Endometrial microvascular endothelial cells (primary cell): ENCODE results near the gene PPIL1. TPM values are rescaled to one million over a fixed set of nuclear protein-coding genes. Genes with fewer than 3 reads are reported as not detected.

Experiments
- in situ Hi-C: cut with HindIII; loops from 2 replicates; pipeline ENCODE4 v1.10.0; 2017; ENCODE audit warnings: low sequenced_read_pairs, low pct_unique_long_range_greater_than_20kb; ENCODE audit errors: inconsistent ontology term
- total RNA-seq: library from RNA; depleted of rRNA; stranded (reverse); fragments of >200 nt; gene quantifications from one replicate; pipeline ENCODE4 v1.2.3, GENCODE V29; 2015; ENCODE audit errors: inconsistent ontology term

The PPIL1 gene
- total RNA-seq, 1 donor from 2014 or later, result 67.2 TPM

DNA sequence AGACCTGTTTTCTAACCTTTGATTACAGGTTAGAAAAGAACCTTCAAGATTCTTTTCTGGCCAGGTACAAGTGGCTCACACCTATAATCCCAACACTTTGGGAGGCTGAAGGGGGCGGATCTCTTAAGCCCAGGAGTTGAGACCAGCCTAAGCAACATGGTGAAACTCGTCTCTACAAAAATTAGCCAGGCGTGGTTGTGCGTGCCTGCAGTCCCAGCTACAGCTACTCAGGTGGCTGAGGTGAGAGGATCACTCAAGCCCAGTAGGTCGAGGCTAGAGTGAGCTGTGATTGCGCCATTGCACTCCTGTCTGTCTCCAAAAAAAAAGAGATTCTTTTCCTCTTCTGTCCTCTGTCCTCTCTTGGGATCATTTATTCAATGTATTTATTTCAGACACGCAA, 14.5 kb downstream of the PPIL1 start:
- in situ Hi-C loops, result no loop called here

DNA sequence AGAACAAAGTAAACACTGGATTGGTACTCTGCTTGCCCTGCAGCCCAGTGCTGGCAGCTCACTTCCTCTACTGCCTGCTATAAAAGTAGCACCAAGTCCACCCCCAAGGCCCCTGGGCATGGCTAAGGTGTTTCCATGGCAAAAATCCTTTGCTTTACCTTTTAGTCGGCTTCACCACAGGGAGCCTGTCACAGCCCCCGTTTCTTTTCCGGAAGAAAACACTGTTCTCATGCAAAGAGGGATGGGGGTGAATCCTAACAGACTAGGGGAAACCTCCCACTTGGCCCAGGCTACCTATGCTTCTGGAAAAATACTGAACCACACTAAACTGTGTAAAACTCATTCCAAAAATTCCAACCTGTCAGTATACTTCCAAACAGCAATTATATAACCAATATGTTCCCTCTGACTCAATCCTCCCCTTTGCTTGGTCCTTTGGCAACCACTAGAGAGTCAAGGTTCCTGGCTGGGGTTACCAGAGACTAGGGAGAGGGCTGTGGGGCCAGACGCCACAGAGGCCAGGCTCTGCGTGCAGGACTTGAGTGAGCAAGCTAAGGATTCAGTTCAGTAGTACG, 16.1 kb downstream of the PPIL1 start:
- in situ Hi-C loops, result no loop called here

DNA sequence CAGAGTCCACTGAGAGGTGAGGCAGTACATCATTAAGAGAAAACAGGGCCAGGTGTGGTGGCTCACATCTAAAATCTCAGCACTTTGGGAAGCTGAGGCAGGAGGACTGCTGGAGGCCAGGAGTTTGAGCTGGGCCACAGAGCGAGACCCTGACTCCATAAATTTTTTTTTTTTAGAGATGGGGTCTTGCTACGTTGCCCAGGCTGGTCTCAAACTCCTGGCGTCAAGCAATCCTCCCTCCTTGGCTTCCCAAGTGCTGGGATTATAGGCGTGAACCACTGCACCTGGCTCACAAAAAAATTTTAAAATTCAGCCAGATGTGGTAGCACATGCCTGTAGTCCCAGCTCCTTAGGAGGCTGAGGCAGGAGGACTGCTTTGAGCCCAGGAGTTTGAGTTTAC, 17.3 kb downstream of the PPIL1 start:
- in situ Hi-C loops, result no loop called here

DNA sequence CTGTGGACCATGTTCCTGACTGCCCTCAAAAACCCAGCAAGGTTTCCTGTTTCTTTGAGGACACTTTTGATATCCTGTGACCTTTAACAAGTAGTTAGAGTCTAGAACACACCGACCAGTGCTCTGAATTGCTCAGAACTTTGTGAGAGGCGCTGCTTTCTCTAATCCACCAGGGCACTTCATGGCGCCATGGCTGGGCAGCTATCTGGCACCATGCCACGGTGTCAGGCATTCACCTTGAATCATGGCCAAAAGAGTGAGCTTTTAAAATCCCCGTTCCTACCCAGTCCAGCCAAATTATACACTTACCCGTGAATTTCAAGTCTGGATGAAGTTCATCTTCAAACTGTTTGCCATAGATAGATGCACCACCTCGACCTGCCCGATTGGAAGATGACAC, 18.3 kb downstream of the PPIL1 start:
- in situ Hi-C loops, result no loop called here

DNA sequence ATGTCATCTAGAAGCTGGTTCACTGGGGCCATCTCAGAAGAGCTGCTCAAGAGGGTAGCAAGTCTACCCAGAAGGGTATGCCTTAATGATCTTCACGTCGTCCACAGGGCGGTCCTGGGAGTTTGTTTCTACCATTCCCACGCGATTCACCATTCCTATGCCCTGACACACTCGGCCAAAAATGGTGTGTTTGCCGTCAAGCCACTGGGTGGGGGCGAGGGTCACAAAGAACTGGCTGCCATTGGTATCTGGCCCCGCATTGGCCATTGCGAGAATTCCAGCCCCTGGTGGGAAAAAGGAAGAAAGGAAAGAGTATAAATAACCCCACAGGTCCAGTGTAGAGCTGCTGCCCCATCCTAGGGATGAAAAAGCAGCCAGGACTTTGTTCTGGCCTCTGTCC, 18.9 kb downstream of the PPIL1 start:
- in situ Hi-C loops, result no loop called here

DNA sequence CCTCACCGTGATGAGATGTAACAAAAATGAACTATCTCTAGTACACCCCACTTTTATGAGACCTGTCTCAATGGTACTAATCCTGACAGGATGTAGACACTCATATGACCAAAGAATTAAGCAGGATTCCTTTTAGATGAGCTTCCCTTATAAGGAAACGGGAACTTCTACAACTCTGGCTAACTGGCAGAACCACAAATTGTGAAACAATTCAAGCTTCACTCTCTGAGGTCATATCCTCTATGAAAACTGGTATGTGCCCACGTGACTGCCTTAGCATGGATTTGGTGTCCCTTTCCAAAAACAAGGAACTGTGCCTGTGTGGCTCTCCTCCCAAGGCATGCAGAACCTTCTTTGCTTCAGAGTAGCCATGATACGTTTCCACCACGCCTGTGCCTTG, 21.3 kb downstream of the PPIL1 start:
- in situ Hi-C loops, result no loop called here

DNA sequence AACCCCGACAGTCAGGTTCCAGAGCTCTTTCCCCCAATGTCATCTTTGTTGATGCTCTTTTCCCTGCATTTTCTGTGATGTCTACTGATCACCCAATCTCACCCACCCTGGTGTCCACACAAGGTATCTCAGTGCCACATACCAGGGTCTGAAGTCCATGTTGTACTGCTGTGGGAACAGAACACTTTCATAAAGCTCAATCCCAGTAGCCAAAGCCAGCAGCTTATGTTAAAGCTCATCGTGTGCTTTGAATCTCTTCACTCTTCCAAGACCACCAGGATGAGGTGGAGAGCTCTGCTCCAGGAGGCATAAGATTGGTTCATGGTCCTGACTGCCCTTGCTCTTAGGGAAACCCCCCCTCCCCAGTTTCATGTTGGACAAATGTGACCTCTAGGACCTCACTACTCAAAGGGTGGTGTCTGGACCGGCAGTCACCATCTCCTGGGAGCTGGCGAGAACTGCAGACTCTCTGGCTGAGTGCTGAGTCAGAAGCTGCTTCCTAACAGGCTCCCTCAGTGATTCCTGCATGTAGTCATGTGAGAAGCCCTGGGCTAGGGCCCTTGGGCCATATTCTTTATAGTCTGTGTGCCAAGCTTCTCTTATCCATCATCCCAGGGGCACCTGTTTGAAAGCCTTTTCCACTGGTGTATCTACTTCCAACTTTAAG, 22.0 kb downstream of the PPIL1 start:
- in situ Hi-C loops, result no loop called here

DNA sequence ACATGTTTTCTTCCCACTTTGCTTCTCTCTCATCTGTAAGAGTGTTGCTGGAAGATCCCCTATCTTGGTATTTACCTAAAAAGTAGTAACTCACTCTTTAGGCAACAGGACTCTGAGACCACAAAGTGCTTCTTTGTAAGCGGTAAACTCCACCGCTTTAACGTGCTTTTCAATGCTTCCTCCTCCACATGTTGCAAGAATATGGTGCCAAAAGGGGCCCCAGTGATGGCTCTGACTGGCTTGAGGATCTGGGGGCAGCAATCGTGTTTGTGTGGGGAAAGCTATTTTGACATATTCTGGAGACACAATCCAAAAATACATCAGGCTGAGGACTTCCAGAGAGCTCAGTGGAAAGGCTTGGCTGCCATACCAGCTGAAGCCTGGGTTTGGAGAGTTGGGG, 23.0 kb downstream of the PPIL1 start:
- in situ Hi-C loops, result no loop called here

DNA sequence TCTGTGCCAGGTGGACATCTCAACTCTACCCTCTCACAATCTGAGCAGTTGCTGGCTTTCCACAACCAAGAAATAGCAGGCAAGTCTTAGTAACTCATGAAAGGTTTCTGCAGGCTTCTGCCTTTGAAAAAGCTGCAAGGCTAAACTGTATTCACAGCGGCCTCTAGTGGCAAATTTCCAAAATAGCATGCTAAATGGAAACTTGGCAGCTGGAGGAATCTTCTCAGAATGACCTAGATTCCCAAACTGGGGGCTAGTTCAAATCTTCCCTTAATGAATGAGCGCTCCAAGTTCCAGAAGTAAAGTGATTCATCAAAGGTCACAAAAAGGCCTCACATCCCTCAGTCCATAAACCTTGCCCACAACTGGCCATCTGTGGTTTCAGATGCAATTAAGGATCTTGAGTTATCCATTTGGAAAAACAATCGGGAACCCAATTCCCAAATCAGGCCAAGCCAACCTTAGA, 23.4 kb downstream of the PPIL1 start:
- in situ Hi-C loops, result no loop called here

DNA sequence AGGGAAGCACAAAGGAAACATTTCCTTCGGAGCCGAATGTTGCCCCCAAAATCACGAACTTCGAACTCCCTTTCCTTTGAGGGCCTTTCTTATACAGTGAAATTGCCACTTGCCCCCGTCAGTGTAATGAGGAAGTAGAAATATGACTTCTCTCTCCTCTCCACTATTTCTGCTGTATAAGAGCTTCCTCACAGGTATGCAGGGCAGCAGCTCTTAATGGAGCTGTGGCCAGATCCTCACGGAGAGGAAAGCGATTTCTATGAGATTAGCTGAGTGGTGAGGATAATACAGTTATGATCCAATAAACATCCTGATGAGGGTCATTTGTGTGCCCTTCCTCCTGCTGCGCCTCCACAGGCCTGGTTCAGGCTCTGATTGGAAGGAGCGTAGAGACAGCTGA, 24.6 kb downstream of the PPIL1 start:
- in situ Hi-C loops, result no loop called here

DNA sequence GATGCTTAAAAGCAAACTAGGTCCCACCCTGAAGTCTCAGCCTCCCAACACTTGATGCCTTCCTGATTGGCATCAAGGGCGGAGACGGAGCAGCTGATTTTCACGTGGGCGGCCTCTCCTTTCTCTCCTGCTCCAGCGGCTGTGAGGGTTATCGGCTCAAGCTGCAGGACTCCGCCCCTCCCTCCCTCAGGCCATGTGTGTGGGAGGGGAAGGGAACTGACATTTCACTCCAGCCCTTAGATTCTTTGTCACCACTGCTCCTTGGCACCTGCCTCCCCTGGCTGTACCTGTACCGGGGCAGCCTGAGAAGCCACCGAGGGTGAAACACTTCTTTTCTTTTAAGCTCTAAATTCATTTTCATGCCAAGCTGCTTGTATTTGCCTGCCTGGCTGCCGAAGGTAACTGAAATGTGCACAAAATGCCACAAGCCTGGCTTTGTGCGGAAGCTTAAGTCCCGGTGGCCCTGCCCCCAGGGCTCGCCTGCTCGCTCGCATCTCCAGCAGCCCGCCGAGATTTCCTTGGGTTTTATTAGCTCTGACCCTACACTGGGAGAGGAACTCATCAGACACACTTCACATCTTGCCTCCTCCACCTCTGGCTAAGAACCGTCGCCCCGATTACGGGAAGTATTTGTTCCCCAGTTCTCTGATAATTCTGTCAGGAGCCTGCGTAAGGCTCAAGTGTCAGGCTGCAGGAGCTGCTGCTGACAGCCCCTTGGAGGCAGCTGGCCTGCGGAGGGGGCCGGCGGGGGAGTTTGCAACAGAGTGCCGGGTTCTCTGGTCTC, 25.8 kb downstream of the PPIL1 start:
- in situ Hi-C loops, result no loop called here

DNA sequence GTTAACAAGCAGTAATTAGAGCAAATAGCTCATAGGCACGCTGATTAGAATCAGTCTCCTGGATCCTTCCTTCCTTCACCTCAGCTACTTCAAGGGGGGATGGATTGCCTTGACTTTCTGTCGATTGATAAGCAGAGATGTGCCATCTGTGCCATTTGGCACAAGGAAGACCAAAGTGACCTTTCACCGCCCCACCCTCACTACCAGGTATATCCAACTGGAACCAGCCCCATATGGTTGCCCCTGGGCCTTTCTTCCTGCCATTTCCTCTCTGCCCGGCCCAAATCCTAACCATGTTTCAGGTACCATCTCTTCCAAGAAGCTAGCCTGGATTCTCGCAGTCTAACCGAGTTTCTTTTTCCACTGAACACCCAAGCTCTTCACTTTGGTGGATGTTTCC, 26.6 kb downstream of the PPIL1 start:
- in situ Hi-C loops, result no loop called here

DNA sequence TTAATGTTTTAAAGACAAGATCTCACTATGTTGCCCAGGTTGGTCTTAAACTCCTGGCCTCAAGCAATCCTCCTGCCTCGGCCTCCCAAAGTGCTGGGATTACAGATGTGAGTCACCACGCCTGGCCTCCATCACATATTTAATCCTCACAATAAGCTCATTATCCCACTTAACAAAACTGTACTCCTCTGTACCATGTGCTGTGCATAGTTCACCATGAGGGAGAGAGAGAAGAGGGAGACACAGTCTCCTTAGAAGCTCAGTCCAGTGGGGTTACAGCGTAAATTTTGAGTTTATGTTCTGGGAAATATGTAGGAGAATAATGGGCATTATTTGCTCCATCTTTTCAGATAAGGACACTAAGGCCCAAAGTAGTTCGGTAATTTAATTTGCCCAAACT, 27.5 kb downstream of the PPIL1 start:
- in situ Hi-C loops, result no loop called here

DNA sequence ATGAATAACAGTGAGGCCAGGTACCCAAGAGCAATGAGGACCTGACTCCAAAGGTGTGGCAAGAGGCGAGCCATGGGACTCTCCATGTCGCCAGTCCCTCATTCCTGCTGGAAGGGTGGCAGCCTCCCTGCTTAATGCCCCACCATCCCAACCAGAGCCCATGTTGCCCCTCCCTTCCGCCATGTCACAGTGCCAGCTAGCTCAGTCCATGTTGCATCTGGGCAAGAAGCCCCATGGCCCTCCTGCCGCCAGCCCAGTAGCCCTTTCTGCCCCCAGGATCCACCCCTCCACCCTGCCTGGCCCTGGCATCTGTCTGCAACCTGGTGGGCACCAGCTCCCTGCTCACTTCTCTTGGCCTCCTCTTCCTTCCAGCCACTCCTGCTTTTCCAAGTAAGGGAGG, 29.4 kb downstream of the PPIL1 start:
- in situ Hi-C loops, result no loop called here

DNA sequence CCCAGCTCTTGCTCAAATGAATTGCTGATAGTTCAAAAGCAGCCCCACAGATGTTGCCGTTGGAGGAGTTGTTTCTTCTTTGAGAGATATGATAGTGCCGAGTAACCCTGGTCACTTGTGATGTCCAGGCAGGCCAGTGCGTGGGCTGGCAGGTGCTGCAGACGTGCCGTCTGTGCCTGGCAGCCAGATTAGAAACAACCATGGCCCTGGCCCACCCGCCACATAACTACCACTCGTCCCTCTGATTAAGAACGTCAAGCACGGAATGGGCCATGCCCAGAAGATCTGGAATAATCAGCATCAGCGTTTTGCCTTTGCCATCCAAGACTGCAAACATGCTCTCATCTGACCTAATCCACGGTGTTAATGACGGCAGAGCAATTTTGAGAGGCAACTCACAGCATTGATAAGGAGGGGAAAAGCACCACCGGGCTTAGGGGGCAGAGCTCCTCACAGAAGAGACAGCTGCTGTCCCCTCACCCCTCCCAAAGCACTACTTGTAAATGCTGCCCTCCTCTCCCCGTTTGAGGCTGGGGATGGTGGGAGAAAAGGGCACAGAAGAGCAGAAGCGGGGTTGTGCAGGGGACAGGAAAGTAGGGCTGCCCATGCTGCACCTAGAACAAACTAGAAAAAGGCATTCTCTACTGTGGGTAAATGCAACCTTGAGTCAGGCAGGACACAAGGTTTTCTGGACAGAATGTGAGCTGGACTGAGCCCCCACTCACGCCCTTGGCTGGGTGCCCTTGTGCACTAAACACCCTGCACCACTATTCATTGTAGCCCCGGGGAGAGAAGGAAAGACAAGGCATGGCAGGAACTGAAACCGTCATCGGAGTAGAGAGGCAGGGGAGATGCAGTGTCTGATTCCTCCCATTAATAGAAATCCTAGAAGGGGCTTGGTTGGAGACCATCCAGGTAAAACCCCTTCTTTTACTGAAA, 30.1 kb downstream of the PPIL1 start:
- in situ Hi-C loops, result no loop called here

DNA sequence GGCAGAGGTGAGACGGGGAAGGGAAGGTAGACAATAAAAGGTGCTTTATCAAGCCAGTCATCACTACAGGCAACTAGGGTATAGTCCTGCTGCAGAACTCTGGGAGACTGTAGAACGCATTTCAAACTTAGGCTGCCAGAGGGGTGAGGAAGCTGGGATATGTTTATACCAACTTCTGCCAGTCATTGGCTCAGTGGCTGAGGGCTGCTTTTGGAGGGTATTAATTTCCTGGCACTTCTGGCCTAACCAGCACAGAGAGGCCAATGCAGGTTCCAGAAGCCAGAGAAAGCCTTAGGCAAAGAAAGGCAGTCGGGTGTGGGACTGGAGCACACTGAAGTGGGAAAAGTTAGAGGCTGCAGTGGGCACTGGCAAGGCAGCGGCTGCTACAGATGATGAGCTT, 31.4 kb downstream of the PPIL1 start:
- in situ Hi-C loops, result no loop called here

DNA sequence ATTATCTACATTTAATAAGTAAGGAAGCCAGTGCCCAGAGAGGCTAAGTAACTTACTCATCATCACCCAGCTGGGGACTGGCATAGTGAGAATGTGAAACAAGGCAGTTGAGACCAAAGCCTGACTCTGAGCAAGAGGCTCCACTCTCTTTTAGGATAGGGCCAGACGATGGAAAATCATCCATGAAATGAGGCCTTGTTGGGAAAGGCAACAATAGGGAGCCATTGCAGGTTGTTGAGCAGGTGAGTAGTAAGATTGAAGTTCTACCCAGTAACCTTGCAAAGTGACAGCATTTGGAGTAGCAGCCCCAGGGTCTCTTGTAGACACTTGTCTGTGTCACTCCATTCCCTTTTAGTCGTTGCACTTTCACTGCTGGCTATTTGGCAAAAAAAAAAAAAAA, 32.8 kb downstream of the PPIL1 start:
- in situ Hi-C loops, result no loop called here

DNA sequence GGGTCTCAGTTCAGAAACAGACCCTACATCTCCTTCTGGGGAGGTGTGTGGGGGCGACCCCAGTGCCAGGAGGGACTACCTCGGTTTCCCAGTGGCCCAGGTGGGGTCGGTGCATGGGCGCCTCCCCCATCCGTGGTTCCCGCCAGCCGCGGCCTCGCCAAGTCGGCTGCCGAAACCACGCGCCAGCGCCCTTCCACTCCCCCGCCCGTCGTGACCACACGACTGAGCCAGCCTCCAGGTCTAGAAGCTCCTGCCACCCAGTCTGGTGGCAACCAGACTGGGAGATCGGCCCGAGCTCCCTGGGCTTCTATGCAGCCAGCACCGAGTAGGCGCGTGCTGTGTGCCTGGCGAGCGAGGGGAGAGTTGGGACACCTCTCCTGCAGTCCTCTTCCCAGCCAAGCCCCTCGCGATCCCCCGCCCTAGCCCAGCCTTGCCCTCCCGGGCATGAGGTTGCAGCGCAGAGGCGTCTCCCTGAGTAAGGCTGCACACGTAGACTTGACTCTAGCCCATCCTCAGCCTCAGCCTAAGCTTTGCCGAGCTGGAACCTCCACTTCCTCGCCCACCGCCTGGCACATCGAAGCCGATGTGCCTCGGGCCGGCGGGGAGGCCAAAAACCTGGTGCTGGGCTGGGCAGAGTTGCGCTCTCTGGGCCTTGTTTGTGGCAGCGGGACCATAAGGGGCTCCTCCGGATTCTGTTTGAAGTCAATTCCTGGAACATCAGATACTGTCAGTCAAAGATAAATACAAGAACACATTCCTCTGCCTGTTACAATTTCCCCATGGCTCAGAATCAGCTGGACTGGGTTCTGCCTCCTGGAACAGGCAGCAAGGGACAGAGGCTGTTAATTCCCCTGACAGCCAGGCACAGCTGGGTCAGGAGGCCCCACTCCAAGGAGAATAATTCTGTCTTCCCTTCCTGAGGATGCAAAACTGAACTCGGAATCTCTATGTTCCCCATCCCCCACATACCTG, 33.9 kb downstream of the PPIL1 start:
- in situ Hi-C loops, result no loop called here
